Esophagus squamous epithelium (tissue), 4 donors: ENCODE data around the gene AHRR.

ENCODE experiments used
- CTCF ChIP-seq, 6 experiments: fragments of 450-650 bp in 4 of 6; fragments of 200-600 bp in 2 of 6; sonication (generic) in 2 of 6; IDR thresholded peaks; one replicate each; pipeline ENCODE4 v1.5.1; 2016 to 2019; ENCODE audit warnings: antibody characterized with exemption in 6 of 6, mild to moderate bottlenecking in 4 of 6, moderate library complexity in 4 of 6
- POLR2A ChIP-seq, 4 donors: fragments of 450-650 bp; IDR thresholded peaks; one replicate each; pipeline ENCODE4 v1.6.1; 2017; ENCODE audit warnings: antibody characterized with exemption in 4 of 4, mild to moderate bottlenecking in 4 of 4, moderate library complexity in 3 of 4

- TF ChIP-seq CTCF (IDR thresholded peaks at IDR 0.05), result no peak
- TF ChIP-seq POLR2A (IDR thresholded peaks at IDR 0.05), result no peak
These were observed 18.5 kb upstream of the AHRR start for GRCh38 chr5:302966-303365.
